Right forelimb (tissue), 1 donor: ENCODE data around the gene PARP12.

Experiments
- DNase-seq: peaks from one replicate; pipeline ENCODE4 v3.0.0-alpha.2; 2018

PARP12 gene

DNA sequence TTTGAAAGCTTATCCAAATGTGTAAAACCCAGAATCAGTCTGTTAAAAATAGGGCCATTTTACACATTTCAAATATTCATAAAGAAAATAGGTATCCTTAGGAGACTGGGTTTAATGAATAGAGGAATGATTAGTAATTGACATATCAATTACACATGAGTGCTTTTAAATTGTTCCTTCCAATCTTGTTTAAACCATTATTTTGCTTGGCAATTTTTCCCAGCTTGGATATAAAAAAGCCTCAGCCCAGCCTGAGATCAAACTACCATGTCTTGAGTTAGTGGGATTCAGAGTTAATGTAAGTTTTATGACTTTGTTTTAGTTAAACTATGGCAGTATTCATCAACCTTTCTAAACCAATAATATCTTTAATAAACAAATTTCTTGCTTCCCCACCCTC is 28.3 kb downstream of the PARP12 start:
- DNase-seq = no peak

DNA sequence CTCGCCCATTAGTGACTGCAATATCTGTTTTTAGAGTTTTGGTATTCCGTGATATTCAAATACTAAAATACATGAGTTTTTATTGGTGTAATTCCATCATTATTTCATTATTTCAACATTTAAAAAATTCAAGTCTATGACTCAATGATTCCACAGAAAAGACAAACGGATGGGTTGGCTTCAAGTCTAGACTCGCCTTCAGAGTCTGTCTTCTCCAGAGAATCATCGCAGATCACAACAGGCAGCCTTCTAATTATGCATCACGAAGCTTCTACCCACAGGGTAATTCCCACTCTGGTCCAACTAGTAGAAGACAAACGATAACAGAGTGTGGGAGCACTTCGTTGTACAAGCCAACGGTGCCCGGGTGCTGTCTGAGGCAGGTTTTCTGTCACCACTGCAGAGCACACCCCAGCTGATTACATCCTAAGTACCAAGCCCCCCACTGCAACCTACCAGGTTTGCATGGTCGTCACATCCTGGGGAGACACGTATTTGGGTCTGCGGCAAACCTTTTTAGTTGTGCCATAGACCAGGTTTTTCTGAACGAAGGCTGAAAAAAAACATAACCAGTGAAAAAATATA is 28.9 kb downstream of the PARP12 start:
- DNase-seq = no peak

DNA sequence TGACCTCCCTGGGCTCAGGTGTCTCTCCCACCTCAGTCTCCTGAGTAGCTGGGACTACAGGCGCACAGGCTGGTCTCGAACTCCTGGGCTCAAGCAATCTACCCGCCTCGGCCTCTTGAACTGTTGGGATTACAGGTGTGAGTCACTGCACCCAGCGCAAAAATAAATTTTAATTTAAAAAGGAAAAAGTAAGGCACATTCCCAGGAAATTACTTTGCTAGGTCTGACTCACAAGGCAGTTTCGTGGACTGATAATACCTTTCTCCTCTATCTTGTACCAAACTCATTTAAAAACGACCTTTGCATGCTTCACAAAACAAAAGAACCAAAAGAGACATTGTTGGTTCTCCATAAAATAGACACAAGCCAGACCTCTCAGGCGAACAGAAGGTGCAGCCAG is 29.7 kb downstream of the PARP12 start:
- DNase-seq = no peak

- DNase-seq = no peak
Observed at GRCh38 chr7:140031364-140031763, 31.4 kb downstream of the PARP12 start.

GRCh38 chr7:140029072-140029471 is 33.7 kb downstream of the PARP12 start:
- no peak for DNase-seq

DNA sequence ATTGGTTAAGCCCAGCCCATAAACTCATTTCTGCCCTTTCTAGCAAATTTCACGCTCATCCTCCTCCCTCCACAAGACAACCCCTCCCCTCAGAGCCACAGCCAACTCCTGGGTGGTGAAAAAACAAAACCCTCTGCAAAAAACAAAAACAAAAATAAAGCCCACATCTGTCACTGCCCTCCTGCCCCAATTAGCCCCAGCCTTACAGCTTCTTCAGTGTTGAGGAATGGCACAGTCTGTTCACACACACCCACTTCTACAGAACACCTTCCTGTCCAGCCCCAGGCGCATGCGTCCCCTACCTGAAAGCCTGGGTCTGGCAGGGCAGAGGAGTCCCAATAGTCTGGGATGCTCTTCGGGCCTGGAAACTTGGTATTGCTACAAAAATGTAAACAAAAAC is 34.4 kb downstream of the PARP12 start:
- no peak for DNase-seq

- DNase-seq = no peak
Observed at GRCh38 chr7:140027858-140028257, 34.9 kb downstream of the PARP12 start.

DNA sequence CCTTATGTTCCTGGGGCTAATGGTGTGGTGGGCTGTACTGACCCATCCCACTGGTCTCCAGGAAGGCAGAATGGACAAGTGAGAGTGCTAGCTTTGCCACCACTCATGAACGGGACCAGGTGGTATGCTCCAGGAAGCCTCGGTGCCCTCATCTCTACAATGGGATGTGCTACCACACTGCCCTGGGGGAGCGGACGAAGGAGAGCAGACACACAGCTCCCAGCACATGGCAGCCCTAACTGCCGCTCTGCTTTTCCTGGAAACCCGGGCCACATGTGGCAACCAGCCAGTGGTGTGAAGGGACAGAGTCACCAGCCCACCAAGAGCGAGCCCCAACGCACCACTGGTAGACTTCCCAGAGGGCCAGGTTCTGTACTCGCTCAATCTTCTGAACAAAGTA is 35.8 kb downstream of the PARP12 start:
- DNase-seq = no peak

GRCh38 chr7:140025814-140026433 is 36.8 kb downstream of the PARP12 start:
- DNase-seq = no peak

DNA sequence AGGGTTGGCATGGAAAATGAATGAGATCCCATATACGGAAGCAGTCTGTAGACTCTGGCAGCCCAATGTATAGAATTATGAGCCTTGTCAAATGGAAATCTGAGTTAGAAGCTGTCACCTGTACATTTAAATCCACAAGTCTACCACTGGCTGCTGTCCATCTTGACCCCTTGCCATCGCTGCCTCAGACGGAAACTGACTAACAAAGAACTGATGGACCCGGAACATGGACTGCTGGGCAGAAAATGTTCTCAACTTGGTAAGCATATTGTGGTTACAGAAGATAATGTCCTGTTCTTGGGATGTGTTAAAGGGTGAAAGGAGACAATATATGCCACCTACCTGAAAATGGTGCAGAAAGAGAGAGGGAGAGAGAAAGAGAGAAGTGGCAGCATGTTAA is 37.5 kb downstream of the PARP12 start:
- no peak for DNase-seq

DNA sequence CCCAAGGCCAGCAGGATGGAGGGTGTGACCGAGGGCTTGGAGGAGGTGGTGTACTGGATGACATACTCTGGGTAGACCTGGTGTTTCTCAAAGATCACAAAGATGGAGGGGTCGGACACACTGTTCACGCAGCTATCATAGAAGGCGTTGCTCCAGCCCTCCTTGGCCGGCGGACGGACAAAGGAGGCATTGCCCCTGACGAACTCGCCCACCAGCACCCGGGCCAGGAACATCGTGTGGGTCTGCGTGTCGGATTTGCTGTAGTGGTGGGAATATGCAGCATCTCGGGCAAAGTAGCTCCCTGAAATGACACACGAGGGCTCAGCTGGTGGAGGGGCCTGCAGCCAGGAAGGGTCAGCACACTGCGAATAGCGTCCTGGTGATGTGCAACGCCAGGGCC is 38.2 kb downstream of the PARP12 start:
- DNase-seq = no peak

DNA sequence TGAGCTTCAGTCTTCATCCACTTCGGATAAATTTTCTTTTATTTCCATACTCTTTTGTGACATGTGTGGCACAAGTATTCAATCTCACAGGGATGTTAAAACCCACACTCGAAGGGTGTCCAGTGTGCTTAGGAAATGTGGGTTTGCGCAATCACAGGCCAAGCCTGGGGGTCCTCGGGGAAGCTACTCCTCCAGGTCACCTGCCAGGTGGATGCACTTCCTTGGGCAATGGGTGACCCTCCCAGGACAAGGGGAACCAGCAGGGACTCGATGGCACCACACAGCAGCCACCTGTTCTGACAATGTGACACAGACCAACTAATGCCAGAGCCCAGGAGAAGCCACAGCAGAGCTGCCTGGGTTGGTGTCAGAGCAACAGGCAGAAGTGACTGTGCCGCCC is 39.0 kb downstream of the PARP12 start:
- DNase-seq = no peak

- DNase-seq = no peak
Observed at GRCh38 chr7:140022582-140023211, 40.1 kb downstream of the PARP12 start.

DNA sequence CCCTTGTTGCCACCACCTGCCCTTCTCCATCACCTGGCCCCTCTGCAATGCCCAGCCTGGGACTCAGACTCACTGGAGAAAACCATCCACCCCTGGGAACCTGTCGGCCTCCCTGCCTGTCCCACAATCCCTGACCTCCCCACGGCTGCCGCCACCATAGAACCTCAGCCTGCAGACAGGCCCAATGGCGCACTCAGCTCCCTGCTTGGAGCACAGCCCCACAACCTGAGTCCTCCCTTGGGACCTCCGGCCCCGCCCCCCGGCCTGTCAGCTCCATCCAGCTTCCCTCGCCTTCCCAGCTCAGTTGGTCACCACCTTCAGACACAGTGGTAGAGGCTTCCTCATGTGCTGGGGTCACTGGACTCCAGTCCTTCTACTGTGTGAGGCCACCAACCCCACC is 41.1 kb downstream of the PARP12 start:
- no peak for DNase-seq

- no peak for DNase-seq
Observed at GRCh38 chr7:140019606-140020005, 43.1 kb downstream of the PARP12 start.

GRCh38 chr7:140019172-140019571 is 43.6 kb downstream of the PARP12 start:
- DNase-seq = no peak

- no peak for DNase-seq
Observed at GRCh38 chr7:140018125-140019043, 44.4 kb downstream of the PARP12 start.

GRCh38 chr7:140017543-140017942 is 45.2 kb downstream of the PARP12 start:
- DNase-seq = no peak

DNA sequence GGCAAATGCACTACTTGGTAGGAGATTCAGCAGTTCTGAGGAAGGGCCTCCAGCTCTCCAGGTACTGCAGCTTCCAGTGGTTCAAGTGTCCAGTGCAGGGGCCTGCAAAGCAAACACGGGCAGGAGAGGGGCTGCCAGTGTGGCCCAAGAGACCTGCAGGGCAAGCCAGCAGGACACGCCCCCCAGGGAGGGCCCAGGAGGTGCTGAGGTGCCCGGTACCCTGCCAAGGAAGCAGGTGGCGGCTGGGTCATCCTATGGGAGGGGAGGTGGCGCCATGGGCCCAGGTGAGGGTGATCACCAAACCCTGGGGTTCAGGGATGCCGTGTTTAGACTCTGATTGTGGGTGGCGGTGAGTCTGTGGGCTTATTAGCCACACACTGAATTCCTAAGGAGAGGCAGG is 45.7 kb downstream of the PARP12 start:
- no peak for DNase-seq

DNA sequence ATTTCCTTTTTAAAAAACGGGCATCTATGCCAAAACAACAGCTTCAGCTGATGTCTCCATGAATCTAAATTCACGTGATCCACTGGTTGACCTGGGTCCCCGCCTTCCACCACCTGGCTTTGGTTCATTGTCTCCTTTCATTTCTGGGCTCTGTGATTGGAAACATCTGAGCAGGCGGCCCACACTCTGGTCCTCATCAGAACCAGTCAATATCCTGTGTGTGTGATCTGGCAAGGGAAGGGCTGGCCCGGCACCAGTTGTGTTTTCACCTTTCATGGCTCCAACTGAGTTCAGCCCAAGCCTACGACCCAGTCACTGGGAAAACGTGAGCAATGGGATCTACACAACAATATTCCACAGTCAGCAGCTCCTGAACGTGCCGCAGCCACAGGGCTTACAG is 46.2 kb downstream of the PARP12 start:
- no peak for DNase-seq

DNA sequence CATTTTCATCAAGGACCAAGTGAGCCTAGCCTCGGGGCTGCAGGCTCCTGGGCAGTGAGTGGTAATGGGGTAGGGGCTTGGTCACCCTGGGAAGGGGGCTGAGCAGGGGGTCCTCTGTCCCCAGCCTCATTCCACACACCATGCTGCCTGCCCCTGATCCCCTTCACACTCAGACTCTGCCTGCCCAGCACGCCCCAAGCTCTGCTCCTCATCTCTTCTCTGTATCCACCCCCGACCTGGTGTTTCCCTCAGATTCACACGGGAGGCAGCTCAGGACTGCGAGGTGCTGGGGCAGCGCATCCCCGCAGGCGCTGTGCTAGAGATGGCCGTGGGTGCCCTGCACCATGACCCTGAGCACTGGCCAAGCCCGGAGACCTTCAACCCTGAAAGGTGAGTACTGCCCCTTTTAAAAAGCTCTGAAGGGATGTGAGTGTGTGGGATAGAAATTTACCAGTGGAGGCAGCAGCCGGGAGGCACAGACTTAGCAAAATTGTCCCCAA is 47.2 kb downstream of the PARP12 start:
- no peak for DNase-seq

GRCh38 chr7:140014123-140014522 is 48.6 kb downstream of the PARP12 start:
- DNase-seq = no peak

- DNase-seq = no peak
Observed at GRCh38 chr7:140013676-140014075, 49.1 kb downstream of the PARP12 start.
